Trophoblast cell (in vitro differentiated cells and primary cell): Measurements from ENCODE around the gene GPC3.

Experiments
- DNase-seq, 2 donors: peaks; one replicate each; pipeline ENCODE4 v3.0.0-alpha.2; 2016
- H2AFZ ChIP-seq: 2 replicates; pipeline ENCODE4 v1.6.1; 2013; ENCODE audit warnings: low read length, moderate library complexity, mild to moderate bottlenecking; ENCODE audit not compliant: insufficient read depth, poor library complexity
- H2AK5ac ChIP-seq: 2 replicates; pipeline ENCODE4 v1.6.1; 2013; ENCODE audit warnings: mild to moderate bottlenecking, low read length
- H2BK120ac ChIP-seq: 2 replicates; pipeline ENCODE4 v1.6.1; 2013; ENCODE audit warnings: low read length, mild to moderate bottlenecking, moderate library complexity; ENCODE audit not compliant: insufficient read depth, poor library complexity
- H2BK12ac ChIP-seq: 2 replicates; pipeline ENCODE4 v1.6.1; 2013; ENCODE audit warnings: mild to moderate bottlenecking, low read length, moderate library complexity
- H2BK5ac ChIP-seq: 2 replicates; pipeline ENCODE4 v1.6.1; 2013; ENCODE audit warnings: low read length, low read depth, moderate library complexity, mild to moderate bottlenecking; ENCODE audit not compliant: poor library complexity
- H3K14ac ChIP-seq: 2 replicates; pipeline ENCODE4 v1.6.1; 2013; ENCODE audit warnings: mild to moderate bottlenecking, low read length
- H3K18ac ChIP-seq: 2 replicates; pipeline ENCODE4 v1.6.1; 2013; ENCODE audit warnings: mild to moderate bottlenecking, low read length
- H3K23ac ChIP-seq: 2 replicates; pipeline ENCODE4 v1.6.1; 2013; ENCODE audit warnings: low read length
- H3K27ac ChIP-seq: 2 replicates; pipeline ENCODE4 v1.5.1; 2013; ENCODE audit warnings: low read depth, mild to moderate bottlenecking, inconsistent platforms, low read length, moderate library complexity
- H3K27me3 ChIP-seq: 2 replicates; pipeline ENCODE4 v1.6.1; 2013; ENCODE audit warnings: inconsistent platforms, mild to moderate bottlenecking, low read length, moderate library complexity; ENCODE audit not compliant: insufficient read depth
- H3K36me3 ChIP-seq, 2 experiments: 1 replicate in 1 of 2; 2 replicates in 1 of 2; pipeline ENCODE4 v1.6.1; 2013; ENCODE audit warnings: low read length in 2 of 2, mild to moderate bottlenecking in 2 of 2, moderate library complexity in 1 of 2; ENCODE audit not compliant: insufficient read depth in 2 of 2, control insufficient read depth in 1 of 2
- H3K4ac ChIP-seq: 2 replicates; pipeline ENCODE4 v1.6.1; 2013; ENCODE audit warnings: low read depth, mild to moderate bottlenecking, low read length, moderate library complexity
- H3K4me1 ChIP-seq, 2 experiments: 1 replicate in 1 of 2; 2 replicates in 1 of 2; pipeline ENCODE4 v1.6.1; 2013; ENCODE audit warnings: low read length in 2 of 2, mild to moderate bottlenecking in 2 of 2, moderate library complexity in 1 of 2; ENCODE audit not compliant: insufficient read depth in 2 of 2, control insufficient read depth in 1 of 2
- H3K4me2 ChIP-seq: 2 replicates; pipeline ENCODE4 v1.6.1; 2013; ENCODE audit warnings: inconsistent platforms, mild to moderate bottlenecking, low read length, moderate library complexity
- H3K4me3 ChIP-seq: 2 replicates; pipeline ENCODE4 v1.5.1; 2013; ENCODE audit warnings: mild to moderate bottlenecking, low read depth, low read length, inconsistent platforms
- H3K79me1 ChIP-seq: one replicate; pipeline ENCODE4 v1.6.1; 2013; ENCODE audit warnings: low read length
- H3K79me2 ChIP-seq: 2 replicates; pipeline ENCODE4 v1.6.1; 2013; ENCODE audit warnings: low read length, mild to moderate bottlenecking; ENCODE audit not compliant: control insufficient read depth, insufficient read depth, poor library complexity
- H3K9ac ChIP-seq: 2 replicates; pipeline ENCODE4 v1.6.1; 2013; ENCODE audit warnings: mild to moderate bottlenecking, low read length
- H3K9me3 ChIP-seq: 2 replicates; pipeline ENCODE4 v1.6.1; 2013; ENCODE audit warnings: low read depth, mild to moderate bottlenecking, control low read depth, inconsistent platforms, low read length; ENCODE audit not compliant: insufficient read depth
- H4K12ac ChIP-seq: 2 replicates; pipeline ENCODE4 v1.6.1; 2013; ENCODE audit warnings: low read depth, mild to moderate bottlenecking, low read length, moderate library complexity
- H4K8ac ChIP-seq: 2 replicates; pipeline ENCODE4 v1.6.1; 2013; ENCODE audit warnings: low read depth, mild to moderate bottlenecking, low read length, moderate library complexity
- H4K91ac ChIP-seq: one replicate; pipeline ENCODE4 v1.6.1; 2013; ENCODE audit warnings: low read depth, mild to moderate bottlenecking, low read length, moderate library complexity
- WGBS: extraction: QIAGEN DNeasy Blood & Tissue Kit; methylation state at CpG from one replicate; pipeline ENCODE4 v1.1.7; 2013; ENCODE audit warnings: missing lambda C conversion rate; ENCODE audit not compliant: insufficient read length, insufficient coverage; ENCODE audit errors: extremely low coverage; 5-methylcytosine and 5-hydroxymethylcytosine counted together

The GPC3 gene

GRCh38 chrX:133555782-133556458, 429.5 kb downstream of the GPC3 start:
- H3K23ac ChIP-seq: no peak overlapping the region
- no CpG with 5 or more reads among the region's 2 CpGs for WGBS
- no peaks in the 10 kb centered on the region for H3K9me3 ChIP-seq
- no peak overlapping the region for H4K91ac ChIP-seq
- no peak overlapping the region for H3K4ac ChIP-seq
- no peaks in the 10 kb centered on the region for H3K27me3 ChIP-seq
- H3K9ac ChIP-seq: no peak overlapping the region
- no peak overlapping the region for H2BK12ac ChIP-seq
- H3K27ac ChIP-seq: no peak overlapping the region
- H3K4me2 ChIP-seq: no peak overlapping the region
- no peak overlapping the region for H3K4me3 ChIP-seq
- H2BK5ac ChIP-seq: no peak overlapping the region
- H4K8ac ChIP-seq: no peak overlapping the region
- H2AFZ ChIP-seq: no peak overlapping the region
- H3K79me1 ChIP-seq: no peaks in the 10 kb centered on the region
- H3K14ac ChIP-seq: no peak overlapping the region
- no peak overlapping the region for H2BK120ac ChIP-seq
- no peak overlapping the region for H2AK5ac ChIP-seq
- H4K12ac ChIP-seq: no peak overlapping the region
- H3K4me1 ChIP-seq: no peaks in the 10 kb centered on the region
- DNase-seq: no peak
- H3K36me3 ChIP-seq: no peaks in the 10 kb centered on the region
- no peaks in the 10 kb centered on the region for H3K79me2 ChIP-seq
- no peak overlapping the region for H3K18ac ChIP-seq

GRCh38 chrX:133550665-133551485, 434.5 kb downstream of the GPC3 start:
- Histone ChIP-seq H3K4me1 (no peaks in the 10 kb centered on the region), H3K36me3 (no peaks in the 10 kb centered on the region), H2BK12ac (no peak overlapping the region), H2AFZ (no peak overlapping the region), H4K91ac (no peak overlapping the region), H2AK5ac (no peak overlapping the region), H3K79me2 (no peaks in the 10 kb centered on the region), H3K14ac (no peak overlapping the region), H3K79me1 (no peaks in the 10 kb centered on the region), H3K4me2 (no peak overlapping the region), H4K8ac (no peak overlapping the region), H3K4ac (no peak overlapping the region), H4K12ac (no peak overlapping the region), H3K18ac (no peak overlapping the region), H3K23ac (no peak overlapping the region), H3K27me3 (no peaks in the 10 kb centered on the region), H3K27ac (no peak overlapping the region), H3K4me3 (no peak overlapping the region), H3K9ac (no peak overlapping the region), H2BK5ac (no peak overlapping the region), H3K9me3 (no peaks in the 10 kb centered on the region), H2BK120ac (no peak overlapping the region)
- DNase-seq: no peak
- no CpG with 5 or more reads among the region's 4 CpGs for WGBS

DNA sequence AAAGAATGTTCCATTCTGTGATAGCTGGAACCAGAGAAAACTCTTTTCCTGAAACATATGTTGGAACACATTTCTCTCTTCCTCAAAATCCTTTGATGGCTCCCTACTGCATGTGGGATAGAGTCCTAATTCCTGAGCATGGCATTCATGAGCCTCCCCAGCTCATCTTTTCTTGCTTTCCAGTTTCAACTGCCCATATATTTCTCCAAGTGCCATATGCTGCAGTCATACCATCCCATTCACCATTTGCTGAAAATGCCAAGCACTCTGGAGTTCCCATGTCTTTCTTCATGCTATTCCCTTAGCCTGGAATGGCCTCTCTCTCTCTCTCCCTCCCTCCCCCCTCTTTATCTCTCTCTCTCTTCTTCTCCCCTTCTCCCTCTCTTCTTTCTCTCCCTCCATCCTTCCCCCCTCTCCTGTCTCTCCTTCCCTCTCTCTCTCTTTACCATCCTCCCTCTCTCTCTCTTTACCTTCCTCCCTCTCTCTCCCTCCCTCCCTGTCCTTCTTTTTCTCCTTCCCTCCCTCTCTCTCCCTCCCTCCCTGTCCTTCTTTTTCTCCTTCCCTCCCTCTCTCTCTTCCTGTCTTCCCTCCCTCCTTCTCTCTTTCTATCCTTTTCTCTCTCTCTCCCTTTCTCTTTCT, 436.0 kb downstream of the GPC3 start:
- H3K23ac ChIP-seq: no peak overlapping the region
- peaks cover 3% of the 10 kb centered on the region for H3K79me1 ChIP-seq
- no peak overlapping the region for H3K4ac ChIP-seq
- DNase-seq: no peak
- no peak overlapping the region for H4K91ac ChIP-seq
- no peak overlapping the region for H3K14ac ChIP-seq
- H4K8ac ChIP-seq: no peak overlapping the region
- no peak overlapping the region for H2AFZ ChIP-seq
- H3K4me1 ChIP-seq: peaks cover 4% of the 10 kb centered on the region in 2 experiments
- H3K79me2 ChIP-seq: peaks cover 2% of the 10 kb centered on the region
- no peaks in the 10 kb centered on the region for H3K9me3 ChIP-seq
- no peak overlapping the region for H2BK120ac ChIP-seq
- H3K4me2 ChIP-seq: no peak overlapping the region
- no peak overlapping the region for H3K9ac ChIP-seq
- no peak overlapping the region for H4K12ac ChIP-seq
- H2BK5ac ChIP-seq: no peak overlapping the region
- no peak overlapping the region for H3K4me3 ChIP-seq
- no peak overlapping the region for H3K27ac ChIP-seq
- no peak overlapping the region for H3K18ac ChIP-seq
- H2AK5ac ChIP-seq: no peak overlapping the region
- no peaks in the 10 kb centered on the region for H3K27me3 ChIP-seq
- H3K36me3 ChIP-seq: peaks cover 0 to 1% of the 10 kb centered on the region in 2 experiments
- H2BK12ac ChIP-seq: no peak overlapping the region

- peaks cover 5 to 11% of the 10 kb centered on the region in 2 experiments for H3K4me1 ChIP-seq
- H4K12ac ChIP-seq: no peak overlapping the region
- no peak overlapping the region for H3K4me3 ChIP-seq
- no peak overlapping the region for H3K23ac ChIP-seq
- H3K4ac ChIP-seq: no peak overlapping the region
- H3K14ac ChIP-seq: no peak overlapping the region
- no peak overlapping the region for H2AFZ ChIP-seq
- H3K79me2 ChIP-seq: peaks cover 2% of the 10 kb centered on the region
- H2BK120ac ChIP-seq: no peak overlapping the region
- H3K4me2 ChIP-seq: no peak overlapping the region
- peaks cover 0 to 1% of the 10 kb centered on the region in 2 experiments for H3K36me3 ChIP-seq
- peaks cover 11% of the 10 kb centered on the region for H3K79me1 ChIP-seq
- H2BK12ac ChIP-seq: no peak overlapping the region
- H3K27ac ChIP-seq: no peak overlapping the region
- no peak overlapping the region for H2AK5ac ChIP-seq
- H3K27me3 ChIP-seq: no peaks in the 10 kb centered on the region
- H3K18ac ChIP-seq: no peak overlapping the region
- no peak overlapping the region for H4K91ac ChIP-seq
- peak in 1 of 2 donors; percentile 19 for DNase-seq
- H3K9ac ChIP-seq: no peak overlapping the region
- no peaks in the 10 kb centered on the region for H3K9me3 ChIP-seq
- no peak overlapping the region for H4K8ac ChIP-seq
- H2BK5ac ChIP-seq: no peak overlapping the region
These were observed 439.0 kb downstream of the GPC3 start for GRCh38 chrX:133546441-133546840.
